ENCODE results near the gene PARP1.

PARP1 gene

GRCh38 chr1:226371866-226372490, 35.9 kb downstream of the PARP1 start:
- no peak for DNase-seq

- DNase-seq, result no peak
Observed at GRCh38 chr1:226371027-226371694, 36.7 kb downstream of the PARP1 start.

- DNase-seq, result no peak
Observed at GRCh38 chr1:226370144-226370923, 37.6 kb downstream of the PARP1 start.

GRCh38 chr1:226369110-226369509, 38.8 kb downstream of the PARP1 start:
- no peak for DNase-seq

GRCh38 chr1:226366290-226366689, 41.6 kb downstream of the PARP1 start:
- DNase-seq, result no peak

- no peak for DNase-seq
Observed at GRCh38 chr1:226365831-226366231, 42.1 kb downstream of the PARP1 start.

GRCh38 chr1:226364901-226365565, 42.9 kb downstream of the PARP1 start:
- no peak for DNase-seq

GRCh38 chr1:226364514-226364899, 43.4 kb downstream of the PARP1 start:
- no peak for DNase-seq

- no peak for DNase-seq
Observed at GRCh38 chr1:226363801-226364513, 43.9 kb downstream of the PARP1 start.

- DNase-seq, result no peak
Observed at GRCh38 chr1:226362891-226363447, 44.9 kb downstream of the PARP1 start.

- DNase-seq, result no peak
Observed at GRCh38 chr1:226362361-226362760, 45.5 kb downstream of the PARP1 start.

GRCh38 chr1:226360106-226360746, 47.7 kb downstream of the PARP1 start:
- no peak for DNase-seq

GRCh38 chr1:226357416-226357815, 50.5 kb downstream of the PARP1 start:
- no peak for DNase-seq

- no peak for DNase-seq
Observed at GRCh38 chr1:226355669-226356551, 52.0 kb downstream of the PARP1 start.

- no peak for DNase-seq
Observed at GRCh38 chr1:226355016-226355415, 52.9 kb downstream of the PARP1 start.

GRCh38 chr1:226353698-226354525, 54.0 kb downstream of the PARP1 start:
- no peak for DNase-seq

GRCh38 chr1:226351709-226352108, 56.2 kb downstream of the PARP1 start:
- no peak for DNase-seq

GRCh38 chr1:226350519-226350865, 57.4 kb downstream of the PARP1 start:
- DNase-seq, result no peak

- no peak for DNase-seq
Observed at GRCh38 chr1:226349801-226350518, 57.9 kb downstream of the PARP1 start.

All from activated CD8-positive, alpha-beta memory T cell treated with anti-CD3 and anti-CD28 coated beads, Interleukin-2, amount 50 U/mL, for 4 hours (primary cell).